D341Med (cell line): ENCODE results near the gene INSC.

Source experiments
- DNase-seq: peaks from one replicate; pipeline ENCODE4 v3.0.0; 2012; ENCODE audit warnings: low spot score

The INSC gene

GRCh38 chr11:15108592-15109130, 6.1 kb upstream of the INSC start:
- no peak for DNase-seq

DNA sequence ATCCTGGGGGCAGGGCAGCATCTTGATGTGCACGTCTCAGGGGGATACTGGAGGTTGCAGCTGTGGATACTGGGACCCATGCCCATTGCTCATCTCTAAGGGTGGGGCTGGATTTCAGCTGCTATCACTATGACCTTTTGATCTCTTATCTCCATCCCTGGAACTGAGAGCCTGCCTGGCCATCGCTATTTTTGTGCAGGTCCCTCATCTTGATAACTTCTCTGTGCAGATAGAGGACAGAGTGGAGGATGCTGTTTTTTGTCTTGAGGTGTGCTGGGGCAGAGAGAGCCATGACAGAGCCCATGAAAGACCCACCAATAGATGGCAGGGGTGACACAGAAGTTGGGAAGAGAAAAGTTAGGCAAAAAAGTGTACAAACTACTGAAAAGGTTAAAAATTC, 5.1 kb upstream of the INSC start:
- no peak for DNase-seq

GRCh38 chr11:15111215-15111614, 3.5 kb upstream of the INSC start:
- DNase-seq: no peak

GRCh38 chr11:15112131-15112541, 2.6 kb upstream of the INSC start:
- no peak for DNase-seq

DNA sequence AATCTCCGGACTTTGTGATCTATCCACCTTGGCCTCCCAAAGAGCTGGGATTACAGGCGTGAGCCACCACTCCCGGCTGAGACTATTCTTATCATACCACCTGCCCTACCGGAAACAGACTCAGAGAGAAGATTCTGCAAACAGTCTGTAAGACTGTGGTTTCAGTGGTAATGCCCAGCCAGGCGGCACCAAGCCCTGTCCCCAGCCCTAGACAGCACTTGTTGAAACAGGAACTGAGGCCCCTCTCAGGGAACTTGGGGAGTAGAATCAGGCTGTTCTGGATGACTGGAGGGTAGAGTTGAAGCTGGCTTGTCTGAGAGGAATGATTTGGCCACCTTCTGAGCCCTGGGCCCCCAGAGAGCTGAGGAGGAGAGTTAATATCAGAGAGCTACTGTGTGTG, 1.3 kb upstream of the INSC start:
- DNase-seq: no peak

DNA sequence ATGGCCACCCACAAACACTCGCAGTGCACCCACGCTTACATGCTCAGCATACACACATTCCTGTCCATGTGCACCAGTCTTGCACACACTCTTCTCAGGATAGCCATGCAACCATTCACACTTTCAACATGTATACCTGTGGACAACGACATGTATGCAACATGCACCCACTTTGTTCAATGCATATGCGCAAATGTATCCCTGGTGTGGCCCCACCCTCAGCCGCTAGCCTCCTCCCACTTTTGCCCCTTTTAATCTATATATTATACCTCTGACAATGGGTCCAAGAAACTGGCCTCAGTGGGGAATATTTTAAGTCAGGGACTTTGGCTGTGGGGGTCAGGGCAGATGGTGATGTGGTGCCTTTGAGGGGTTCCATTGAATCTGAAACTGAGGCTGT, 963 bp downstream of the INSC start:
- DNase-seq: no peak

- DNase-seq: no peak
These were observed 3.0 kb downstream of the INSC start for GRCh38 chr11:15117751-15118150.

DNA sequence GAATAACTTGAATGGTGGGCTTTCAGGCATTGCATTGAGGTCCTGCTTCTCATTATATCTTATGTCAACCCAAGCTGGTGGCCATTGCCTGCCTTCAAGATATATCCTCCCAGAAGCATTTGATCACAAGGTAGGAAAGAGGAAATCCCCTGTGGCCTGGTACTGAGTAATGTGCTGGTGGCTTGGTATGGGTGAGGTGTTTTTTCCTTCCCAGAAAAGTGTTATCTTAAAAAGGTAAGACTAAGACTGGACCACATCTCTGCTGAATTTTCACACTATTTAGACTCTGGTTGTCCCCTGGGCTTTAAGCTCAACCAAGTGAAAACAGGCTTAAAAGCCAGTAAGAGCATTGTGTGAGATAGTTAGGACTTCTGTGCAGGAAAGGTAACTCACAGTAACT, 3.7 kb downstream of the INSC start:
- no peak for DNase-seq

DNA sequence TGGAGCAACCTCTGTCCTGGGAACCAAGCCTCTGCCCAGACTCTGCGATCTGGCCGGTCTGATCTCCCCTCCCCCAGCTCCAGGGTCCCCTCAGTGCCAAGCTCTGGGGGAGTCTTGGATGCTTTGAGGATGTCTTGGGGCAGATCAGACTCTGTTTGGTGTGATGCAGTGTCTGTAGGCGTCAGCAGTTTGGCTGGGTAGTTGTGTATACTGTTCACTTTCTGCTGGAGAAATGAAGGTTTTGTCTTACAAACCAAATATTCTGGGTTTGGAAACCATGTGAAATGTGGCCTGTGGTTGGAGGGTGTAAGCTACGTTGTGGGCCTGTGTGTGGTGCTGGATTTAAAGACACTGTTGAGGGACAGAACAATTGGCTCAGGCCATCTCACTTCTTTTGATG, 4.6 kb downstream of the INSC start:
- DNase-seq: no peak

DNA sequence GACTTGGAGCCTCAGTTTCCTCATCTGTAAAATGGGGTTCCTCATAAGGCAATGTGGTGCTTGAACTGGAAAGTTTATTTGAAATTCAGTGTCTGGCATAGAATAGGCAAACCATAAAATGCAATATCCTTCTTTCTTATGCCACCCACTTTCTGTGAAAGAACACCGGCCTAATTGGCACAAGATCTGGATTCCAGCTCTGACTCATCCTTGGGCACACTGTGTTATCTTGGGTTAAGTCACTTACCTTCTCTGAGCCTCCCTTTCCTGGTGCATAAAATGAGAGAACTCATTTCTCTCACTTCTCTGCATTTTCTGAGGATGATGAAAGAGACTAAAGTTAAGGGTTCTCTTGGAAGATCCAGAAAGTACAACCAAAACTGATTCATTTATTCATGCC, 5.1 kb downstream of the INSC start:
- DNase-seq: no peak

GRCh38 chr11:15123849-15124248, 9.1 kb downstream of the INSC start:
- DNase-seq: no peak

GRCh38 chr11:15124528-15124927, 9.8 kb downstream of the INSC start:
- no peak for DNase-seq

GRCh38 chr11:15127341-15127740, 12.6 kb downstream of the INSC start:
- no peak for DNase-seq

GRCh38 chr11:15128621-15129020, 13.9 kb downstream of the INSC start:
- DNase-seq: no peak

GRCh38 chr11:15136166-15136565, 21.4 kb downstream of the INSC start:
- no peak for DNase-seq

DNA sequence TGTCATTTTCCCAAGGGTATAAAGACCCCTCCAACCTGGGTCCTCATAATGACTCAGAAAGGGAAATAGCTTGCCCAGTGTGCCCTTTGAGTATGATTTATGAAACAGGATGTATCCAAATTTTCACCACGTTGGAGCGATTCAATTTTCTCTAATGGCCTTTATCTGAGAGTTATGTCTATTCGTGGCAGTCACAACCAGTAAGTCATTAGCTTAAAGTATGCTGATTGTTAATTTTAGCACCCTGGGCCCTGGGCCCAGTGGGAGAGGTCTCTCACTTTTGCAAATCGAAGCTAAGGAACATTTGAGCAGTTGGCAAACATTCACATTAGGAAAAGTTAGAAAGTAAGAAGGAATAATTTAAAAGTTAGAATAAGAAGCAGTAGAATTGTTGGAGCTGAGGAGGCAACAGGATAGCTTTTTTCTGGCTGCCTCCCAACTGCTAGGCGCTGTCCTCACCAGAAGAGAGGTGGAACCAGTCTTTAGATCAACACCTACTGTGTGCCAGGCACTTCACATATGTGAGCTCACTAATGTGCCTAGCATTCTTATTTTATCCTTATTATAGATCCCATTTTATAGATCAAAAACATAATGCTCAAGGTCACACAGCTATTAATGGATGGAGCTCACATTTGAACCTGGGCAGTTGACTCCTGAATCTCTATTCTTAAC, 24.5 kb downstream of the INSC start:
- DNase-seq: no peak

DNA sequence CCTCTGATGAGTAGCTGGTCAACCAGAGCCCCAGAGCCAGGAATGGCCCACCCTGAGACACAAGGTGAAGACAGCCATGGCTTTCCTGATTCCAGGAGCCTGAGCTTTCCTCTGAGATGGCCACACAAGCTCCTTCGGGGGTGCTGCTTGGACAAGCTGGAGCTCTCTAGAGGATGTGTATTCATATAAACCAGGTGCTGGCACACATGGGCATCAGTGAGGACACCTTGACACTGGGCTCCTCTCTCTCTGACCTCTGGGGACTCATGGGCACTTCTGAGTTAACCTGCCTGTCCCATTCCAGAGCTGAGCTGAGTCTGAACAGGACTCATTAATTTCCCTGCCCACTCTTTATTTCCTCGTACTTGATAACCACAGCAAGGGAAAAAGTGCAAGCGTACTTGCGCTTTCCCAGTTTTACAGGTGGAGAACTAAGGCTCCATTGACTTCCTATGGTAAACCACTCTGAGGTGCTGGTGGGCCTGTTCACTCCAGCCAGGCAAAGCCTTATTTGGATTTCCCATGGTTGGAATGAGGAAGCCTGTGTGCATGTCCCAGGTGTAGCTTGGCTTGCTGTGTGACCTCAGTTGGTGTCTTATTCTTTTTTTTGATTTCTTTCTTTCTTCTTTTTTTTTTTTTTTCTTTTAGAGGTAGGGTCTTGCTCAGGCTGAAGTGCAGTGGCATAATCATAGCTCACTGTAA, 25.4 kb downstream of the INSC start:
- DNase-seq: no peak

- no peak for DNase-seq
These were observed 26.7 kb downstream of the INSC start for GRCh38 chr11:15141381-15141780.

- DNase-seq: no peak
These were observed 28.1 kb downstream of the INSC start for GRCh38 chr11:15142838-15143237.

DNA sequence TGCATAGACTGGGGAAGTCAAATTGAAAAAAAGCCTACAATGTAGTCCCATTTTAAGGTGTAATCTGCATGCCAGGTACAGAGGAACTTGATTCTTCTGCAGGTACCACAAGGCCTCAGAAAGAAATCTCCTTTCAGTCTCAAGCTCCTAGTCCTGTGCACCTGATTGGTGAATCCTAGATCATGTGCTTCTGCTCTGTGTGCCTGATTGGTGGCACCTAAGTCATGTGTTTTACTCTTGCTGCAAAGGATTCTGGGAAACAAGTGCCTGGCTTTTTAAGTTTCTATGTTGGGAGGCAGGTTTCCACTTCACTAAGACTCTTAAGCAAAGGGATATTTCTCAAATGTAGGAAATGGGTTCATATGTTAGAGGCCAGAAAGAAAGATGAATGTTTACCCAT, 29.1 kb downstream of the INSC start:
- no peak for DNase-seq

DNA sequence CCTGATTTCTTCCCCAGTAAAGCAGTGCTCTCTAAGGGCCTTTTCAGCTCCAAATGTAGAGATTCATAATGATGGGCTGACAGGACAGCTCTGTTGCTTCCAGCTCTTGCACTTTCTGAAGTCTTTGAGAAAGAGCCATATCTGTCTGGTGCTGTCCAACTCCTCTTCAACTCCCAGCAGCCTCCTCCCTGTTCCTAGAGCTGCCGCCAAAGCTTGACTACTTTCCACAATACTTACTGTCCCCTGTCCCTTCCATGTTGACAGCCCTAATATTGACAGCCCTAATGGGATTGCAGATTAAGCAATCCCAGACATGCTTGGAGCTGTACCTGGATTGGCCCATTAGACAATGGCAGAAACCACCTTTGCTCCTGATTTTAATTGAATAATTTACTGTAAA, 29.6 kb downstream of the INSC start:
- DNase-seq: no peak

GRCh38 chr11:15145151-15145550, 30.4 kb downstream of the INSC start:
- DNase-seq: no peak

DNA sequence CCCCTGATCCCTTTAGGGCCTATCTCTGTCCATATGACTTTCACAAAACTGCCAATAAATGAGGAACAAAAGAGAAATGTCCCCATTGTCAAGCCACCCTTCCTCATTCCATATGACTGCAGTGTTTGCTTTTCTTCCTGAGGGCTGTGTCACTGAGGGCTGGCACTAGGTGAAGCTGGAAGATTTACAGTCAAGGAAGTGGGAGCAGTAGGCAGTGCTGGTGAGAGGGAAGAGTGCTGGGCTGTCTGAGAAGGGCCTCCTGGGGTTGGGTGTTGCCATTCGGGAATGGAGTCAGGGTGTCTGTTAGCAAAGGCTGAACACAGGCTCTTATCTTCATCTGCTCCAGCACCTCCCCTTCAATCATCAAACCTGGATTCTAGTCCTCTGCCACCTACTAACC, 30.9 kb downstream of the INSC start:
- no peak for DNase-seq
